ENCODE results near the gene TMEM74B. TPM values are rescaled to one million over a fixed set of nuclear protein-coding genes. Genes with fewer than 3 reads are reported as not detected.
A peak's percentile ranks its signal among the peaks of the same experiment; 100 is the strongest.

The TMEM74B gene
- 0.22 TPM for polyA plus RNA-seq (2013)

DNA sequence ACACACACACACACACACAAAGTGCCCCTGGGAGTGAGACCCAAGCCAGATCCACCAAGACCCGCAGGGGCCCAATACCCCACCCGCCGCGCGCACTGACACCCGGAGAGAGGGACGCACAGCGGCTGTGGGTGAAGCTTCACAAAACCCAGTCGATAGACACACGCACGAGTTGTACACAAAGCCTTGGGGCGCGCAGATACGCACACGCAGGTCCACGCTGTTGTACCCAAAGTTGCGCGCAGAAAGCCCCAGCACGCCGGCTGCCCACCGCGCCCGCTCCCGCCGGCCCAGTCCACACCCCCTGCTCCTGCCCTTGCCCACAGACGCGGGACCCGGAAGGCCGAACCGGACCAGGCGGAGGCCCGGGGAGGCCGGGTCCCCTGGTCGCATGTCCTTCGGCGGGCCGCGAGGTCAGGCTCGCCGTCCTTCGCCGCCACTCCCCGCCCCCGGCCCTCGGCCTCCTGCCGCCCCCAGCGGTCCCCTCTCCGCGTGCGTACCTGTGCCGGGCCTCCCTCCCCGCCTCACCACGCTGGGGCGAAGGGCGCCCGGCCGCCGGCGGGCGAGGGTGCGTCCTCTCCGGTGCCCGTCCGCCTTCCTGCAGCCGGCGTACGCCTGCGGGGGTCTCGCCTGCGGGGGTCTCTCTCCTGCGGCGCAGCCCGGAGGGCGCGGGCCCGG lies at the start of gene TMEM74B:
TSS of gene TMEM74B (minus strand) at position 344 of the 678 bp plus-strand sequence. CDS start 1,180 bp downstream, outside the sequence.
- H3K4me3 ChIP-seq (ENCODE audit: control insufficient read depth in 1 of 7, extremely low read depth in 1 of 7, insufficient read depth in 4 of 7, low read depth in 2 of 7, low read length in 6 of 7), result peak within 1 kb of the TSS in 5 of 7 experiments; percentile 25 to 63 (median 39)
- POLR2A ChIA-PET, result no interaction called here

DNA sequence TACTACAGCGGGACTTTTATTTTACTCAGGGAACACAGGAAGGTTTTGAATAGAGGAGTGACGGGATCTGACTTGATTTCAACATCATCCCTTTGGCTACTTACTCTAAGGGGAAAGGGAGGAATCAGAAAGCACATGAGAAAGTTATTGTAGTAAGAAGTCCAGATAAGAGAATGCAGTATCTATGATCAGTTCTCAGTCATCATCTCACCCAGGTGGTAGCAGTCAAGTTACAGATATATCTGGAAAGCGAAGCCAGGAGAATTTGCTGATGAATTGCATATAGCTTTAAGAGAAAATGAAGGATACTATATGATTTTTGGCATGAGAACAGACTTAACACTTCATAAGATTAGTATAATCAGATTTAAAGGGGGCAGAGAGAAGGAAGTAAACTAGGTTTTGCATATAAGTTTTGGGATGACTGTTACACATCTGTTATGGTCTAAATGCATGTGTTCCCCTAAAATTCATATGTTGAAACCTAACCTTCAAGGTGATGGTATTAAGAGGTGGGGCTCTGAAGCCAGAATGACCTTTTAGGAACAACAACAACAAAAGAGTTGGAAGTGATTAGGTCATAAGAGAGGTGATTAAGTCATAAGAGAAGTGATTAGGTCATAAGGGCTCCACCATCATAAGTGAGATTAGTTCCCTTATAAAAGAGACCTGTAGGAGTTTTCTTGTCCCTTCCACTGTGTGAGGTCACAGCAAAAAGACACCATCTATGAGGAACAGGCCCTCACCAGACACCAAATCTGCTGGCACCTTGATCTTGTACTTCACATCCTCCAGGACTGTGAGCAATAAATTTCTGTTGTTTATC lies 47.7 kb upstream of the TMEM74B start:
- no peak for DNase-seq
- no CpG with 5 or more reads among the region's 3 CpGs for WGBS (ENCODE audit: insufficient coverage)
- Histone ChIP-seq H3K27ac (ENCODE audit: insufficient read depth in 1 of 2, low read depth in 1 of 2, low read length in 2 of 2, poor library complexity in 1 of 2, severe bottlenecking in 2 of 2) (no peak overlapping the region), H3K4me3 (ENCODE audit: control insufficient read depth in 1 of 7, extremely low read depth in 1 of 7, insufficient read depth in 4 of 7, low read depth in 2 of 7, low read length in 6 of 7) (no peak overlapping the region), H3K4me1 (ENCODE audit: control extremely low read depth in 1 of 4, control insufficient read depth in 4 of 4, insufficient read depth in 4 of 4, low read length in 3 of 4) (no peaks in the 10 kb centered on the region), H3K27me3 (replicated peaks in 2 of 5; ENCODE audit: control insufficient read depth in 4 of 5, insufficient read depth in 5 of 5, low read length in 4 of 5) (peaks cover 5 to 70% (median 30%) of the 10 kb centered on the region in 5 experiments), H3K9me3 (ENCODE audit: control extremely low read depth in 1 of 5, control insufficient read depth in 4 of 5, insufficient read depth in 2 of 5, low read depth in 1 of 5, low read length in 4 of 5) (no peaks in the 10 kb centered on the region), H3K36me3 (ENCODE audit: control insufficient read depth in 4 of 4, insufficient read depth in 4 of 4, low read length in 3 of 4) (no peaks in the 10 kb centered on the region)
- POLR2A ChIA-PET, result no interaction called here
- CTCF ChIA-PET, result no interaction called here

More for the DNA sequence above, at the start of gene TMEM74B:
- H3K36me3 ChIP-seq (ENCODE audit: control insufficient read depth in 4 of 4, insufficient read depth in 4 of 4, low read length in 3 of 4), result no peaks in the 10 kb centered on the region
- DNase-seq, result peak in 2 of 3 donors; percentile 29 to 49
- WGBS (ENCODE audit: insufficient coverage), result 3% methylated on average over 68 of the region's 76 CpGs
- H3K4me1 ChIP-seq (ENCODE audit: control extremely low read depth in 1 of 4, control insufficient read depth in 4 of 4, insufficient read depth in 4 of 4, low read length in 3 of 4), result peaks cover 2 to 10% (median 6%) of the 10 kb centered on the region in 4 experiments
- peaks cover 0 to 51% (median 19%) of the 10 kb centered on the region in 5 experiments for H3K27me3 ChIP-seq (replicated peaks in 2 of 5; ENCODE audit: control insufficient read depth in 4 of 5, insufficient read depth in 5 of 5, low read length in 4 of 5)
- no peak within 1 kb of the TSS for H3K27ac ChIP-seq (ENCODE audit: insufficient read depth in 1 of 2, low read depth in 1 of 2, low read length in 2 of 2, poor library complexity in 1 of 2, severe bottlenecking in 2 of 2)
- H3K9me3 ChIP-seq (ENCODE audit: control extremely low read depth in 1 of 5, control insufficient read depth in 4 of 5, insufficient read depth in 2 of 5, low read depth in 1 of 5, low read length in 4 of 5), result no peaks in the 10 kb centered on the region
- CTCF ChIA-PET, result interaction anchor here (0.9 to 1.6 kb wide), 4 partner anchors 15 to 78 kb away, joined by 3 read pairs; no protein-coding TSS in a partner anchor

DNA sequence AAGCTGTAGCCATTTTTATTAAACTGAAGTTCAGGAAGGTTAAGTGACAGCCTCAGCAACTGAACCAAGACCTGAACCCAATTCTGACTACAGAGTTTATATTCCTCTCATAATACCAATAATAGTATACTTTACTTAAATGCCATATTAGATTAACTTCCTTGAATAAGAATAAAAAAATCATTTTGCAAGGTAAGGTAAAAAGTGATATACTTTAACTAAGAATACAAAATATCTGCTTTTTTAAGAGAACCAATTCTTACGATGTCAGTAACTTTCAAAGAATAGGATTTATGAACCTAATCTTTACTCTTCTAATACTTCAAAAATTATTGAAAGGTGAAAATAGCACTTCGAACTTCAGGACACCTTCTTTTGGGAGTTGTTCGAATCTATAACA lies 44.8 kb upstream of the TMEM74B start:
- peaks cover 9 to 77% (median 34%) of the 10 kb centered on the region in 5 experiments for H3K27me3 ChIP-seq (replicated peaks in 2 of 5; ENCODE audit: control insufficient read depth in 4 of 5, insufficient read depth in 5 of 5, low read length in 4 of 5)
- no peak overlapping the region for H3K27ac ChIP-seq (ENCODE audit: insufficient read depth in 1 of 2, low read depth in 1 of 2, low read length in 2 of 2, poor library complexity in 1 of 2, severe bottlenecking in 2 of 2)
- no peak for DNase-seq
- H3K36me3 ChIP-seq (ENCODE audit: control insufficient read depth in 4 of 4, insufficient read depth in 4 of 4, low read length in 3 of 4), result no peaks in the 10 kb centered on the region
- peaks cover 0 to 18% (median 12%) of the 10 kb centered on the region in 4 experiments for H3K4me1 ChIP-seq (ENCODE audit: control extremely low read depth in 1 of 4, control insufficient read depth in 4 of 4, insufficient read depth in 4 of 4, low read length in 3 of 4)
- H3K9me3 ChIP-seq (ENCODE audit: control extremely low read depth in 1 of 5, control insufficient read depth in 4 of 5, insufficient read depth in 2 of 5, low read depth in 1 of 5, low read length in 4 of 5), result no peaks in the 10 kb centered on the region
- ChIA-PET POLR2A (no interaction called here), CTCF (interaction anchor here (0.6 kb wide), 1 partner anchor 18 kb away, joined by 3 read pairs; no protein-coding TSS in a partner anchor)
- 83% methylated on average over 2 of the region's 3 CpGs for WGBS (ENCODE audit: insufficient coverage)
- no peak overlapping the region for H3K4me3 ChIP-seq (ENCODE audit: control insufficient read depth in 1 of 7, extremely low read depth in 1 of 7, insufficient read depth in 4 of 7, low read depth in 2 of 7, low read length in 6 of 7)

DNA sequence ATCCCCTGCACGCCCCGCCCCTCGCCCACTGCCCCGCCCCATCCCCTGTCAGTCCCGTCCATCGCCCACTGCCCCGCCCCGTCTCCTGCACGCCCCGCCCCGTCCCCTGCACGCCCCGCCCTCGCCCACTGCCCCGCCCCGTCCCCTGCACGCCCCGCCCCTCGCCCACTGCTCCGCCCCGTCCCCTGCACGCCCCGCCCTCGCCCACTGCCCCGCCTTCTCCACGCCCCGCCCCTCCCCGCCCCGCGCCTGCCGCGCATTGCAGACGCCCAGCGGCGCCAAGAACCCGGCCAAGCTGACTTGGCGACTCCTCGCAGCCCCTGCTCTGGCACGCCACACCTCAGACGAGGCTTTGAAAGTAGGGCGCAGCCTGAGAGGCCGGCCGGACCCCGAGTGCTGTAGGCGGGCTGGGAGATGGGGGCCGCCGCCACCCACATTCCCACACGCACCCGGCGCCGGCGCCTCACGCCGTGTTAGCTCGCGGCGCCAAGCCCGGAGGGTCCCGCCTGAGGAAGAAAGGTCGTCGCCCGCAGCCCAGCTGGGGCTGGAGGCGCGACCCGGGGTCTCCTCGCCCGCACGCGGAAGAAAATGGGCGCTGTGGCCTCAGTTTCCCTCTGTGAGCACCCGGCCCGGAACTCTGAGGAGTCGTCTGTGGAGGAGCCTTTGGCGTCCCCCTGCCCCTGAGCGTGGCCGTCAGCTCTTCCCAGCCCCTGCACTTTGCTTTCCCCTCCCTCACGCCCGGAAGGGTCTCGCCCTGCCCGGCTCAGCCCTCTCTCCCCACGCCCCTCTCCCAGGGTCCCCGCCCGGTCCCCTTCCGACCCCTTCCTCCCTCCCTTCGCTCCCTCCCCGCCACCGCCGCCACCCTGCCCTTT lies 41.2 kb upstream of the TMEM74B start, which contains the start of gene RAD21L1:
TSS of gene RAD21L1 (plus strand) at position 262 of the 872 bp plus-strand sequence. CDS start 2,410 bp downstream, outside the sequence.
- no peak within 1 kb of the TSS for H3K27ac ChIP-seq (ENCODE audit: insufficient read depth in 1 of 2, low read depth in 1 of 2, low read length in 2 of 2, poor library complexity in 1 of 2, severe bottlenecking in 2 of 2)
- CTCF ChIA-PET, result interaction anchor here (0.8 kb wide), 1 partner anchor 13 kb away, joined by 3 read pairs; no protein-coding TSS in a partner anchor
- H3K9me3 ChIP-seq (ENCODE audit: control extremely low read depth in 1 of 5, control insufficient read depth in 4 of 5, insufficient read depth in 2 of 5, low read depth in 1 of 5, low read length in 4 of 5), result no peaks in the 10 kb centered on the region
- DNase-seq, result peak; percentile 54 to 77 (median 66)
- H3K4me1 ChIP-seq (ENCODE audit: control extremely low read depth in 1 of 4, control insufficient read depth in 4 of 4, insufficient read depth in 4 of 4, low read length in 3 of 4), result peaks cover 0 to 18% (median 12%) of the 10 kb centered on the region in 4 experiments
- H3K36me3 ChIP-seq (ENCODE audit: control insufficient read depth in 4 of 4, insufficient read depth in 4 of 4, low read length in 3 of 4), result no peaks in the 10 kb centered on the region
- peak within 1 kb of the TSS; percentile 13 to 71 (median 62) for H3K4me3 ChIP-seq (ENCODE audit: control insufficient read depth in 1 of 7, extremely low read depth in 1 of 7, insufficient read depth in 4 of 7, low read depth in 2 of 7, low read length in 6 of 7)
- POLR2A ChIA-PET, result no interaction called here
- H3K27me3 ChIP-seq (replicated peaks in 2 of 5; ENCODE audit: control insufficient read depth in 4 of 5, insufficient read depth in 5 of 5, low read length in 4 of 5), result peaks cover 9 to 63% (median 23%) of the 10 kb centered on the region in 5 experiments
- under 1% methylated on average over 50 of the region's 88 CpGs for WGBS (ENCODE audit: insufficient coverage)

DNA sequence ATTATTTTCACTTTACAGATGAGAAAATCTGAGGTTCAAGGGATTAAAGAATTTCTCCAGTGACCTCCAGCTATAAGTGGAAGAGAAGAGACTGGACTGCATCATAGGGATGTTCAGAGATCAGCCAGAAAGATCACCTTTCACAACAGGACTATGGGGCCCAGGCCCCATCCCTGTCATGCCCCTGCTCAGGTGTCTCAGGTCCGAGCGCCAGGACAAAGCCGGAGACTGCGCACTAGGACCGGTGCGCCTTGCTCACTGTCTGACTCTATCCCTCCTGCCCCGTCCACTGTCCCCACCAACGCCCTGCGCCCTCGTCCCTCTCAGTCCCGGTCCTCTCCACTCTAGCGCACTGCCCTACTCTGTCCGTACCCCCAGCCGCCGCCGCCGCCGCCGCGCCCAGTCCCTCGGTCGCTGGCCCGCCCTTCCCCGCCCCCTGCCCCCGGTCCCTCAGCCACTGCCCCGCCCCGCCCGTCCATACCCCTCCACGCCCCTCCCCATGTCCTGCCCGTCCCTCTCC lies 40.5 kb upstream of the TMEM74B start:
- no peaks in the 10 kb centered on the region for H3K36me3 ChIP-seq (ENCODE audit: control insufficient read depth in 4 of 4, insufficient read depth in 4 of 4, low read length in 3 of 4)
- WGBS (ENCODE audit: insufficient coverage), result 9% methylated on average over 14 of the region's 30 CpGs
- H3K27me3 ChIP-seq (replicated peaks in 2 of 5; ENCODE audit: control insufficient read depth in 4 of 5, insufficient read depth in 5 of 5, low read length in 4 of 5), result peaks cover 9 to 56% (median 22%) of the 10 kb centered on the region in 5 experiments
- no peak for DNase-seq
- no peaks in the 10 kb centered on the region for H3K9me3 ChIP-seq (ENCODE audit: control extremely low read depth in 1 of 5, control insufficient read depth in 4 of 5, insufficient read depth in 2 of 5, low read depth in 1 of 5, low read length in 4 of 5)
- ChIA-PET POLR2A (no interaction called here), CTCF (interaction anchor here (0.8 kb wide), 1 partner anchor 13 kb away, joined by 3 read pairs; no protein-coding TSS in a partner anchor)
- no peak overlapping the region for H3K27ac ChIP-seq (ENCODE audit: insufficient read depth in 1 of 2, low read depth in 1 of 2, low read length in 2 of 2, poor library complexity in 1 of 2, severe bottlenecking in 2 of 2)
- peaks cover 0 to 18% (median 12%) of the 10 kb centered on the region in 4 experiments for H3K4me1 ChIP-seq (ENCODE audit: control extremely low read depth in 1 of 4, control insufficient read depth in 4 of 4, insufficient read depth in 4 of 4, low read length in 3 of 4)
- peak overlapping the region in 5 of 7 experiments; percentile 10 to 70 (median 44) for H3K4me3 ChIP-seq (ENCODE audit: control insufficient read depth in 1 of 7, extremely low read depth in 1 of 7, insufficient read depth in 4 of 7, low read depth in 2 of 7, low read length in 6 of 7)

DNA sequence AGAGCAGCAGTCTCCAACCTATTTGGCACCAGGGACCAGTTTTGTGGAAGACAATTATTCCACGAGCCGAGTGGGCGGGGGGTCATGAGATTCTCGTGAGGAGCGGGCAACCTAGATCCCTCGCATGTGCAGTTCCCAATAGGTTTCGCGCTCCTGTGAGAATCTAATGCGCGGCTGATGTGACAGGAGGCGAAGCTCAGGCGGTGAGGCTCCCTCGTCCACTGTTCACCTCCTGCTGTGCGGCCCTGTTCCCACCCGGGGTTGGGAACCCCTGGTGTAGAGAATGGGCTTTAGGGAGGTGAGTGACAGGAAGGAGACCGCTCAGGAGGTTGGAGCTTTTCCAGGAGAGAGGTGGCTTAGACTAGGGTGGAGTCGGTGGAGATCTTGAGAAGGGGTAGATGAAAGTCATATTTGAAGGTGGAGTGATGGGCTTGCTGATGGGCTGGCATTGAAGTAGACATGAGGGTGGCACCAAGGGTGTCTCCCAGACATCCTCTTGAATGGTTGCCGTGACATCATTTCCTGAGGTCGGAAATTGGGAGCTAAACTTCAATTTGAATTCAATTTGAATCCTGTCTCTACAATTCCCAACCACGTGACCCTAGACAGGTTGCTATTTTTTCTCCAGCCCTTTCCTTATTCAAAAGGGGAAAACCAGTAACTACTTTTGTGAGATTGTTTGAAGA lies 39.6 kb upstream of the TMEM74B start:
- CTCF ChIA-PET, result no interaction called here
- H3K27me3 ChIP-seq (replicated peaks in 2 of 5; ENCODE audit: control insufficient read depth in 4 of 5, insufficient read depth in 5 of 5, low read length in 4 of 5), result peaks cover 6 to 46% (median 22%) of the 10 kb centered on the region in 5 experiments
- H3K9me3 ChIP-seq (ENCODE audit: control extremely low read depth in 1 of 5, control insufficient read depth in 4 of 5, insufficient read depth in 2 of 5, low read depth in 1 of 5, low read length in 4 of 5), result no peaks in the 10 kb centered on the region
- peaks cover 0 to 18% (median 12%) of the 10 kb centered on the region in 4 experiments for H3K4me1 ChIP-seq (ENCODE audit: control extremely low read depth in 1 of 4, control insufficient read depth in 4 of 4, insufficient read depth in 4 of 4, low read length in 3 of 4)
- DNase-seq, result no peak
- no peak overlapping the region for H3K4me3 ChIP-seq (ENCODE audit: control insufficient read depth in 1 of 7, extremely low read depth in 1 of 7, insufficient read depth in 4 of 7, low read depth in 2 of 7, low read length in 6 of 7)
- WGBS (ENCODE audit: insufficient coverage), result 91% methylated on average over 18 of the region's 20 CpGs
- POLR2A ChIA-PET, result no interaction called here
- H3K27ac ChIP-seq (ENCODE audit: insufficient read depth in 1 of 2, low read depth in 1 of 2, low read length in 2 of 2, poor library complexity in 1 of 2, severe bottlenecking in 2 of 2), result no peak overlapping the region
- H3K36me3 ChIP-seq (ENCODE audit: control insufficient read depth in 4 of 4, insufficient read depth in 4 of 4, low read length in 3 of 4), result no peaks in the 10 kb centered on the region
